Choroid plexus epithelial cell (primary cell): ENCODE data around the gene ARL4D.

Experiments
- DNase-seq: peaks from one replicate; pipeline ENCODE4 v3.0.0-alpha.2; 2010; ENCODE audit warnings: low read depth
- H3K4me3 ChIP-seq: 2 replicates; pipeline ENCODE4 v1.5.1; 2011; ENCODE audit warnings: low read depth, mild to moderate bottlenecking, control low read depth, low read length, moderate library complexity
- TF ChIP-seq, protein P1 (sequence below): conservative IDR thresholded peaks from 2 replicates; pipeline ENCODE4 v1.5.1; 2011; ENCODE audit warnings: low read depth, mild to moderate bottlenecking, control low read depth, inconsistent platforms, low read length, moderate library complexity

Gene ARL4D

DNA sequence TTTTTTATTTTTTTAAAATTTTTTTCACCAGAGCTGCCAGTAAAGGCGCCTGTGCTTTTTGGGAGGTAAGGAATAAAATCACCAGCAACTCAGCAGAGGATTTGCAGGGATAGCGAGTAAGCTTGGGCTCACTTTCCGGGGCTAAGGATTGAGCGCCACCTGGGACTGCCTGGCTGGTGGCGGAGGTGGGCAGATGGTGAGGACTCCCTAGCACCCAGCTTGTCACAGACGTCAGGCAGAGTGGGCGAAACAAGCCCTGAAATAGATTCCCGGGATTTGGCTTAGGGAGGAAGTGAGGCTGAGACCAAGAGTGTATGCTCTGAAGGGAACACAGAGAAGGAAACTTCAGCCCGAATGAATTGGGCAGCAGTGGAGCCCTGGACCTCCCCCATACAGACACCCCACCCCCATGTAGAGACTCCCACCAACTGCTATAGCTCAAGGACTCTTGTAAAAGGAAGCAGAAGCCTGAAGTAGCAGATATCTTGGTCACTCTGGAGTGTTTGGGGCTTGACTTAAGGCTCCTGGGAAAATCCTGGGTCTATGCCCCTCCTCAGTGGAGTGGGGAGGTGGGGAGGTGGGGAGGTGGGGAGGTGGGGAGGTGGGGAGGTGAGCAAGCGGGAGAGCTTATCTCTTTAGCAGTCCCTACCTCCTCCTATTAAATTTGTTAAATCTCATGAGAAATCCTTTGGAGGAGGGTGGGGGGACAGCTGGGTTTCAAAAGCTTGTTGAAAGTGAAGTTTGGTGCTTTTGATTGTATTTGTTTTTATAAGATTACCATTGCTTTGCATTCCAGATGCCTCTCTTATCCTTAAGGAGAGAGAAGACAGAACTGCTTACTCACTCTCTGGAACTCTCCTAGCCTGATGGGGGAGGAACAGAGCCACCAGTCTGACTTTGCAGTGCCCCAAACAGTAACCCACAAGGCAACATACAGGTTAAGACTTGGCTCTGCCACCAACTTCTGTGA lies 8.2 kb downstream of the ARL4D start:
- TF ChIP-seq, protein P1, sequence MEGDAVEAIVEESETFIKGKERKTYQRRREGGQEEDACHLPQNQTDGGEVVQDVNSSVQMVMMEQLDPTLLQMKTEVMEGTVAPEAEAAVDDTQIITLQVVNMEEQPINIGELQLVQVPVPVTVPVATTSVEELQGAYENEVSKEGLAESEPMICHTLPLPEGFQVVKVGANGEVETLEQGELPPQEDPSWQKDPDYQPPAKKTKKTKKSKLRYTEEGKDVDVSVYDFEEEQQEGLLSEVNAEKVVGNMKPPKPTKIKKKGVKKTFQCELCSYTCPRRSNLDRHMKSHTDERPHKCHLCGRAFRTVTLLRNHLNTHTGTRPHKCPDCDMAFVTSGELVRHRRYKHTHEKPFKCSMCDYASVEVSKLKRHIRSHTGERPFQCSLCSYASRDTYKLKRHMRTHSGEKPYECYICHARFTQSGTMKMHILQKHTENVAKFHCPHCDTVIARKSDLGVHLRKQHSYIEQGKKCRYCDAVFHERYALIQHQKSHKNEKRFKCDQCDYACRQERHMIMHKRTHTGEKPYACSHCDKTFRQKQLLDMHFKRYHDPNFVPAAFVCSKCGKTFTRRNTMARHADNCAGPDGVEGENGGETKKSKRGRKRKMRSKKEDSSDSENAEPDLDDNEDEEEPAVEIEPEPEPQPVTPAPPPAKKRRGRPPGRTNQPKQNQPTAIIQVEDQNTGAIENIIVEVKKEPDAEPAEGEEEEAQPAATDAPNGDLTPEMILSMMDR = no peak

DNA sequence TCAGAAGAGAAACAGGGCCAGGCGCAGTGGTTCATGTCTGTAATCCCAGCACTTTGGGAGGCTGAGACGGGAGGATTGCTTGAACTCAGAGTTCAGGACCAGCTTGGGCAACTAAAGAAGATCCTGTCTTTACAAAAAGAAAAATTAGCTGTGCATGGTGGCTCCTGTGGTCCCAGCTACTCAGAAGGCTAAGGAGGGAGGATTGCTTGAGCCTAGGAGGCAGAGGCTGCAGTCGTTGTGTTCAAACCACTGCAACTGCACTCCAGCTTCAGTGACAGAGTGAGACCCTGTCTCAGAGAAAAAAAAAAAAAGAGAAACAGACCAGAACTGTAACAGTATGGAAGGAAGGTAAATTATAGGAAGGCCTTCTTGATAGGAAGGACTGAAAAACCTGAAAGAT lies 10.3 kb downstream of the ARL4D start:
- H3K4me3 ChIP-seq = no peak overlapping the region
- no peak for DNase-seq
- TF ChIP-seq, protein P1 = no peak

More for the DNA sequence above, 8.2 kb downstream of the ARL4D start:
- peak; percentile 62 for DNase-seq
- no peak overlapping the region for H3K4me3 ChIP-seq

DNA sequence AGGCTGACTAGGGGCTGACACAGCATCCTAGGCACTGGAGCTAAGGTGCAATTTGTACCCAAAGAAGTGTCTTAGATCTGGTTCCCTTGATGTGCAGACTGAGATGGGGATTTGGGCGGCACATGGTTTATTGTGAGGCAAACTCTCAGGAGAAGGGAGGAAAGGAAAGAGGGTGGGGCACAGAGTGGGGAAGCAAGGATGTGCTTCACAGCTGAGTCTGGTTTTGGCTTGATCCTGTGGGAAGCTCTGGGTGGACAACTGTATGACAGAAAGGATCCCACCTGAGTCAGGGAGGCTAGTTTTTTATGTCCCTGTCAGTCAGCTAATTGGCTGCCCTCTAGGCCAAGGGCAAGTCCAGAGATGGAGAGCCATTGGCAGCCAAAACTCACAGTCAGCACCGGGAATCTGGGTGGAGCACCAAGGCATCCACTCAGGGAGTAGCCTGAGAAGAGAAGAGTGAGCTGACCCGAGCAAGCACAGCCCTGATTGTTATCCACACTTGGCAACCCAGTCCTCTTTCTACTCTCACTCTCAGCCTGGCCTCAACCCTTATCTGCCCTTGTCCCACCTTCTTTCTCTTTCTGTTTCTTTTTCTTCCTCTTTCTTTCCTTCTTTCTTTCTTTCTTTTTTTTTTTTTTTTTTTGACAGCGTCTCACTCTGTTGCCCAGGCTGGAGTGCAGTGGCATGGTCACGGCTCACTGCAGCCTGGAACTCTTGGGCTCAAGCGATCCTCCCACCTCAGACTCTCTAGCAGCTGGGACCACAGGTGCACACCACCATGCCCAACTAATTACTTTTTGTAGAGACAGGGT lies 12.0 kb downstream of the ARL4D start:
- TF ChIP-seq, protein P1 = no peak
- no peak overlapping the region for H3K4me3 ChIP-seq
- no peak for DNase-seq

DNA sequence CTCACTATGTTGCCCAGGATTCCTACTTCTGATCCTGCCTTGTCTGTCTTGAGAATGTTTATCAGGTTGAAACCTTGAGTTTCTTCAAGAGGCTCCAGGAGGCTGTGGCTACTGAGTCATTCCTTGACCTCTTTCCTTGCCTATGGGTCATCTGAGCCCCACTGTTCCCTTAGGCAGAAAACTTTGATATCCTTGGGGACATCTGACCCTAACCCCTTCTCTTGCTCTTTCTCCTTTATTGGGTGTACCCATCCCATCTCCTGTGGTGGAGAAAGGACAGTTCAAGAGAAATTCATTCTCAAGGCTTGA lies 12.5 kb downstream of the ARL4D start:
- TF ChIP-seq, protein P1 = no peak
- no peak for DNase-seq
- no peak overlapping the region for H3K4me3 ChIP-seq

DNA sequence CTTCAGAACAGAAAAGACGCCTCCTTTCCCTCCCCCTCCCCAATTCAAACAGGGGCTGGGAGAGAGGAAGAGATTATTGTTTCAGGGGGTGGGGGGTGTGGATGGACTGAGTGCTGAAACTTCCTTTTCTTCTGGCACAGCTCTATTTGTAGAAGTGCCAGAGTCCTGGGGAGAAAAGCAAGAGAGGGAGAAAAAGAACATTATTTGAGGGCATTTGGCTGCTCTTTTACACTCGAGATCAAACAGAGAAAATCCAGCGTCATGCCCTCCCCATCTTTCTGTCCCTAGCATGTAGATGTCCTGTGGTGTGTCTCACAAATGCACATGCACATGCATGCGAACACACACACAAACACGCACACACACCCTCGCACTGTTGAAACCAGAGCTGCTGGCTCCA lies 13.0 kb downstream of the ARL4D start:
- no peak for DNase-seq
- TF ChIP-seq, protein P1 = no peak
- no peak overlapping the region for H3K4me3 ChIP-seq

DNA sequence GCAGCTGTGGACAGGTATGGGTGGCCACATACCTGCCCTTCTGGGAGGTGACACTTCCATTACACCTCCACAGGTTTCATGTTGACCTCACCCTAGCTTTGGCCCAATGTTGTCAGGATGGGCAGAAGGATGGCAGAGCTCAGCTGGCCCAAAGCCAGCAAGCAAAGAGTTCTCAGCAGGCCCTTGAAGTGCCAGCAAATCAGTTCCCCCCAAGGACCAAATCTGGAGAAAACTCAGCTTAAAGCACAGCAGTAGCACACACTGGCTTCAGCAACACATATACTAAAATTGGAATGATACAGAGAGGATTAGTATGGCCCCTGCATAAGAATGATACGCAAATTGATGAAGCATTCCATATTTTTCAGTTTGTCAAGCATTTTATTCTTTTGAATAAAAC lies 13.4 kb downstream of the ARL4D start:
- DNase-seq = no peak
- TF ChIP-seq, protein P1 = no peak
- H3K4me3 ChIP-seq = no peak overlapping the region
